ENCODE measurements around the gene NBEAL1.
"Not testable (repeated sequence)": the region's sequence is repeated elsewhere in the genome, so short reads cannot be mapped to it uniquely, and the experiment has no call there.

Gene NBEAL1

DNA sequence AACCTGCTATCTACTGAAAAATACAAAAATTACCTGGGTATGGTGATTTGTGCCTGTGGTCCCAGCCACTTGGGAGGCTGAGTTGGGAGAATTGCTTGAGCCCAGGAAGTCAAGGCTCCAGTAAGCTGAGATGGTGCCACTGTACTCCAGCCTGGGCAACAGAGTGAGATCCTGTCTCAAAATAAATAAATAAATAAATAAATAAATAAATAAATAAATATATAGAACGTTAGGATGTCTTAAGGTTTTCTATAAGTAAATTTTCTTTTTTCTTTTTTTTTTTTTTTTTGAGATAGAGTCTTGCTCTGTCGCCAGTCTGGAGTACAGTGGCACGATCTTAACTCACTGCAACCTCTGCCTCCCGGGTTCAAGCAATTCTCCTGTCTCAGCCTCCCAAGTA is 95.8 kb downstream of the NBEAL1 start:
- DNase-seq = not testable (repeated sequence)

DNA sequence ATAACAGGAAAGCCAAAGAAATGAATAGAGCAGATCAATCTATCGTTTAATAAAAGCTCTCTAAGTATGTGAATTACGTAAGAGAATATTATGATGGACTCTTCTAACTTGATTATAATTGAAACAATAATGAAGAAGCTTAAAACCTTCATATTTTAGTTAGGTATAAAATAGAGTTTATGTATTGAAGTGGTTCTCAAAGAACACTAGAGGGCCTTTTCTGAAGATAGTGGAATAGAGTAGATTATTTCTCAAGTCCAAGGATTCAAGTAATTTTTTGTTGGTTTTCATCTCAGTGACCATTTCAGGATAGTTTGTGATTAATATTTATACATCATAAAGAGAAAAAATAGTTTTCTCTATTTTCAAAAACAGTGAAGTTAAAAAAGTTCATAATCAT is 97.7 kb downstream of the NBEAL1 start:
- no peak for DNase-seq

DNA sequence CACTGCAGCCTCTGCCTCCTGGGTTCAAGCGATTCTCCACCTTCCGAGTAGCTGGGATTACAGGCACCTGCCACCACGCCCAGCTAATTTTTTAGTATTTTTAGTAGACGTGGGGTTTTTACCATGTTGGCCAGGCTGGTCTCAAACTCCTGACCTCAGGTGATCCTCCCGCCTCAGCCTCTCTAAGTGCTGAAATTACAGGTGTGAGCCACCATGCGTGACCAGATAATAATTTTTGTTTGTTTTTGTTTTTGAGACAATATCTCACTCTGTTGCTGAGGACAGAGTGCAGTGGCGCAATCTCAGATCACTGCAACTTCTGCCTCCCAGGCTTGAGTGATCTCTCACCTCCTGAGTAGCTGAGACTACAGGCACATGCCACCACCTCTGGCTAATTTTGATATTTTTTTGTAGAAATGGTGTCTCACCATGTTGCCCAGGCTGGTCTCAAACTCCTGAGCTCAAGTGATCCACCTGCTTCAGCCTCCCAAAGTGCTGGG is 100.6 kb downstream of the NBEAL1 start:
- DNase-seq = not testable (repeated sequence)

DNA sequence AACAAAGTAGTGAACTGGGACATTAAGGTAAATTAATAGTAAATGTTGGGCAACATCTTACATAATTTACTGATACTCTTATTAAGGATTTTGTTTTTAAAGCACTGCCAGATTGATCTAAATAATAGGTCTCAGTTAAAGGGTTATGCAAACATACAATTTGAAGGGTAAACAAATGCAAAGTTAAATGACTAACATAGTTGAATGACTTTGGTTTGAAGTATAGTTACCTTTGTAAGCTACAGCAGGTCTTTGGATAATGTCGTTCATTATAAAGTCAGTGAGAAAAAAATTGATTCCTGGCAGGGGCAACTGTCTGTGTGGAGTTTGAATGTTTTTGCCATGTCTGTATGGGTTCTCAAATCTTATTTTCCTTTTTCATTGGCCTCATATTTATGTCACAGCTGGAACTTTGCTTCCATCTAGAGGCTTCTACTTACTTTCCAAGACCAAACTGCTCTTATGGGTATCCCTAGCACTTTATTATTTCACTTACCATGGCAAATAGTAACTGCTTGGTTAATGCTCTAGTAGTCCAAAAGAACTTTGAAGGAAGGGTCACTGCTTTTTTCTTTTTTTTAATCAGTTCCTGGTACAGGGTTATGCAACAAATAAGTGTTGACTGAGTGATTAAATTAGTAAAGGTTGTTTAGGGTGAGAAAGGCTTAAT is 107.8 kb downstream of the NBEAL1 start:
- DNase-seq = no peak

DNA sequence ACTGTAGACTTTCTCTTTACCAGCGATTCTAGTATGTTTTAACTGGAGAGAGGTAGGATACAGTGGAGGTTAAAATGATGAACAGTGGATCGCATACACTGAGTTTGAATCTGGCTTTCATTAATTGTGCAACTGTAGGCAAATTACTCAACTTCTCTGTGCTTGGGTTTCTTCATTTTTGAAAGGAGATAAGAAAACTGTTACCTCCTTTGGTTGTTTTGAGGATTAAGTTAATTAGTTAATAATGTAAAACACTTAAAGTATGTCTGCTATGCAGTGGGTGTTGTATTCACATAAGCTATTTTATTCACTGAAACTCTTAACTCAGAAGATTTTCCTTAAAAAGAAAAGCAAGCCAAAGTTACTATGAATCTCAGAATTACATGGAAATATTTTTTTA is 112.3 kb downstream of the NBEAL1 start:
- DNase-seq = no peak

DNA sequence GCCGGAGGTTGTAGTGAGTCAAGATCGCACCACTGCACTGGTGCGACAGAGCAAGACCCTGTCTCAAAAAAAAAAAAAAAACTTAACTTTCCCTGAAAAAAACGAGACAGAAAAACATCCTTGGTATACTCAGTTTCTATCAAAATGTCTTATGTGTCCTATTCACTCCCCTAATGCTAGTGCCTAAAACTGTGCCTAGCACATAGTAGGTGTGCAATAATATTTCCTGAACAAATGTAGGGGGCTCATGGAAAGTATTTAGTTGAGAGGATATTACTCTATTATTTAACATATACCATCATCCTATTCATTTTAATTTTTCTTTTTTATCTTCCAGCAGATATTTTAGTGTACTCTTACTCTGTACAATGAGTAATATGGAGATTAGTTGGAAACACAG is 120.4 kb downstream of the NBEAL1 start:
- no peak for DNase-seq

DNA sequence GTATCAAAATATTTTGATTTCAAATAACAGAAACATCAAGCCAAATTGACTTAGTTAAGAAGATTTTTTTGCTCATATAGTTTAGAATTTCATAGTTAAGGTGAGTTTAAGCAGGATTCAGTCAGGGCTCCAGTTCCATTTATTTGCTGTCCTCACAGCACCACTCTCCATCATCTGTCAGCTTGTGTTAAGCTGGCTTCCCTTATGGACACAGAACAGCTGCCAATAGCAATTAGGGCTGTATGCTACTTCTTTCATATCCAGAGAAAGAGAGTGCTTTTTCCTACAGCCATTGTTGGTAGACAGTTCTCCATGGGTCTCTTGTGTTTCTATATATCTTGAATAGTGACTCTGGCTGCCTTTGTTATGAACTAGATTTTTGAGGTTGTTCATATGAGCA is 128.7 kb downstream of the NBEAL1 start:
- DNase-seq = no peak

DNA sequence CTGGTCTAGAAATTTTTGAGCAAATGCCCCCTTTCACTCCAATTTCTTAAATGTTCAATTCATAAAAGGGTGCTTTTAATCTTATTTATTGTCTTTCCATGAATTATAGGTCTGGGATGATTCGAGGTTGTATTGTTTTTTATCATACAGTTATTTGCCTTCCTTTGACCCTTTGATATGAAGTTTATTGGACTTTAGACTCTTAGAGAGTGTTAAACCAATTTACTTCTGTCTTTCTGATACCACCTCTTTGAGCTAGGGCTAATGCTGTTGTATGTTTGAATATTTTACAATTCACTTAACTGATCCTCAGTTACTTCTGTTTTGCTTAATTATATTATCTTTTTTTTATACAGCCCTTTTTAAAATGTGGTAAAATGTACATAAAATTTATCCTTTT is 134.5 kb downstream of the NBEAL1 start:
- DNase-seq = no peak

DNA sequence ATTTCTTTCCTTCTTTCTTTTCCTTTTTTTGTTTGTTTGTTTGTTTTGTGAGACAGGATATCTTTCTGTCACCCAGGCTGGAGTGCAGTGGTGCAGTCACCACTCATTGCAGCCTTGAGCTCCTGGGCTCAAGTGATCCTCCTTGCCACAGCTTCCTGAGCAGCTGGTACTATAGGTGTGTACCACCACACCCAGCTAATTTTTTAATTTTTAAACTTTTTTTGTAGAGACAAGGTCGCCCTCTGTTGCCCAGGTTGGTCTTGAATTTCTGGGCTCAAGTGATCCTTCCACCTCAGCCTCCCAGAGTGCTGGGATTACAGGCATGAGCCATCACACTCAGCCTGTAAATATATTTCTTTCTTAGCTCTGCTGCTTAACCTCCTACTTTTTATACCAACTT is 140.7 kb downstream of the NBEAL1 start:
- no peak for DNase-seq

DNA sequence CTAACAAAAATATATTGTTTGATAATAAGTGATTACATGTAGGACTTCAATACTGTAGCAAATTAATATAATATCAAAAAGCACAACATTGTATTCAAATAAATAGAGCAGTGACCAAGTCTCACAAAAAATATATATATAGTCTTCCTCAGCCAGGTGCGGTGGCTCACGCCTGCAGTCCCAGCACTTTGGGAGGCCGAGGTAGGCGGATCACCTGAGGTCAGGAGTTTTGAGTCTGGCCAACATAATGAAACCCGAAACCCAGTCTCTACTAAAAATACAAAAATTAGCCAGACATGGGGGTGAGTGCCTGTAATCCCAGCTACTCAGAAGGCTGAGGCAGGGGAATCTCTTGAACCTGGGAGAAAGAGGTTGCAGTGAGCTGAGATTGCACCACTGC is 148.0 kb downstream of the NBEAL1 start:
- not testable (repeated sequence) for DNase-seq

DNA sequence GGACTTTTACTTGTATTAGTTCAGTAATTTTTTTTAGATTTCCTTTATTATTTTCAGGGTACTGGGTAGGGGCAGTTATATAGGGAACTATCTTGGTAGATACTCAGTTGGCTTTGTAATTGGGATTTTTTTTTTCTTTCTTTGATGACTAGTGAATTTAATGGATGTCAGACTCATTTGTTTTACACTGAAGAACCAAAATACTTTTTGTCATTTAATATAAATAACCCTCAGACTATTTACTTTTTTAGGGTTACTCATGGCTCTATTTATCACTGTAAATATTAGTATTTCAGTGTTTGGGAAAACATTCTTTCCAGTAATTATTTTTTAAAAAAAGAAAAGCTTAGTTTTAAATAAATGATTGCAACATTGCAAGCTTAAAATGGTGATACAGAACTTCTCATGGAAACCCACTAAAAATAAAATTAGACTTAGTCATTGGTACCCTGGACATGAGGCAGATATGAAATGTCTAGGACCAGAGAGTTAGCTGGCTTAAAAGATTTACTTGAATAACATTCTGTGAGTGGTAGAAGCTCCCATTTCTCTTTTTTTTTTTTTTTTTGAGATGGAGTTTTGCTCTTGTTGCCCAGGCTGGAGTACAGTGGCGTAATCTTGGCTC is 149.7 kb downstream of the NBEAL1 start:
- DNase-seq = no peak

DNA sequence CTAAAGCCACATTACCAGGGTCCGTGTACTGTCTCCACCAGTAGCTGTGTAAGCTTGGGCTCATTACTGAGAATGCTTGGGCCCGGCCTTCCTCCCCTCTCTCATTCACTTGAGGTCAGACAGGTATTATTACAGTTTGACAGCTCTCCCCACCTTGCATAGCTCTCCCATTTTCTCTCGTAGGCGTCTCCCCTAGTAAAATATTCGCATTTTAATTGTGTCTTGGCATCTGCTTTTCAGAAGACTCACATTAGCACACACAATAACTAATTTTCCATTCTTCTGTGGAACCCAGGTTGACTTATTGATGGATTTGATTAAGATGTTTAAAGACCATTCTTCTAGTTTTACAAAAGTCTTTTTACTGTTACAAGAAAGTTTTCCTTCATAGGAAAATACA is 153.1 kb downstream of the NBEAL1 start:
- no peak for DNase-seq

DNA sequence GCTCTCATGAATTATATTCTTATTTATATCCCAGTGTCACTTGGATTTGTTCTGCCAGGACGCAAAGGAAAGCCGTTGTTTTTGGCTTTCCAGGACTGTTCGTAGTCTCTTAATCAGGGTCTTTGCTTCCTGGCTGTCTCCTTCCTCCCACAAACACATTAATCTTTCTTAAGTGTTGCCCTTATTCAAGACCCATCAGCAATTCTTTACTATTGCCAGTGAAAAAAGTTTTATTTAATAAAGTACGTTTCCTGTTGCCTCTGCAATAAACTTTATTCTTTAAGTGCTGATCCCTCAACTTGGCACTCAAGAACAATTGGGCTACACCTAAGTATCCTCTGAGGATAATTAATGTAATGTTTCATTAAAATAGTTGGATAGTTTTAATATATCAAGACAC is 155.8 kb downstream of the NBEAL1 start:
- no peak for DNase-seq

DNA sequence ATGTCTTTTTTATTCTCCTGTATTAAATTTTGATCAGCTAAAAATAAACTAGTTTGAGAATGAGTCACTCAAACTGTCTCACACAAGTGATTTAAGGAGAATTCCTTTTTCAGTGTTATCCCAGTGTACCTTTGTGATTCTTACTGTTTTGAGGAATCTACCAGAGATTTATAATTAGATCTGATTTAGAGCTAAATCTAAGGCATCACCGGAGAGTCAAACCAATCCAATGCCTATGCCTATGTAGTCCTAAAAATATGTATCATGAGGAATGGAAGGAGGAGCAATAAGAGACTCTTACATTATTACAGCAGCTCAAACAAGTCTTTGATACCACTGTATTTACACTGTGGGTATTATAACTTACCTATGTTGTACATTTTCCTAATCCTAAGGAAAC is 160.7 kb downstream of the NBEAL1 start:
- no peak for DNase-seq

DNA sequence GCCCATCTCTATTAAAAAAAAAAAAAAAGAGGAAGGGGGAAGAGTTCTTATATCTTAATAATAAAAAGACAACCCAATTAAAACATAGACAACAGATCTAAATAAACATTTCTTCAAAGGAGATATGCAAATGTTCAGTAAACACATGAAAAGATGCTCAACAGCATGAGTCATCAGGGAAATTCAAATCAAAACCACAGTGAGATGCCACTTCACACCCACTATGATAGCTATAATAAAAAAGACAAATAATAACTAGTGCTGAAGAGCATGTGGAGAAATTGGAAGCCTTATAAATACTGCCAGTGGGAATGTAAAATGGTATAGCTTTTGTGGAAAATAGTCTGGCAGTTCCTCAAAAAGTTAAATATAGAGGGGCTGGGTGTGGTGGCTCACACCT is 162.7 kb downstream of the NBEAL1 start:
- DNase-seq = no peak

DNA sequence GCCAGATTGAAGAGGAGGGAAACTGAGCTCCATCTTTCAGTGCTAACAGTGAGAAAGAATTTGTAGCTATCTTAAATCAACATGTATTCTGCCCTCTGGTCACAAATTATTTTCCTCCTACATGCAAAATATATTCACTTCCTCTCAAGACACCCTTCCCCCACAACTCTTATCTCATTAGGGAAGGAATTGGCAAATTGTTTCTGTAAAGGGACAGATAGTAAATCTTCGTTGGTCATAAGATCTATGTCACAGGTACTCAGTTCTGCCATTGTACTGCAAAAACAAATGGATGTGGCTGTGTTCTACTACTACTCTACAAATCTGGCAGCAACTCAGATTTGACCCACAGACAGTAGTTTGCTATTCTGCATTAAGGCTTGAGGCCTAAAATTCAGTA is 171.2 kb downstream of the NBEAL1 start:
- DNase-seq = no peak

DNA sequence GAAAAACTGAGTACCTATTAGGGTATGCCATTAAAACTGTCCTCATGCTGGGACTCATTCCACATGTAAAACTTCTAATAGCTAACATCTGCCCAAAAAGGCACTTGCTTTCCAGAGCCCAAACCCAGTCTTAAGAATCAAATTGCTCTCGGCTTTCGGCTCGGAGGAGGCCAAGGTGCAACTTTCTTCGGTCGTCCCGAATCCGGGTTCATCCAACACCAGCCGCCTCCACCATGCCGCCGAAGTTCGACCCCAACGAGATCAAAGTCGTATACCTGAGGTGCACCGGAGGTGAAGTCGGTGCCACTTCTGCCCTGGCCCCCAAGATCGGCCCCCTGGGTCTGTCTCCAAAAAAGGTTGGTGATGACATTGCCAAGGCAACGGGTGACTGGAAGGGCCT is 175.9 kb downstream of the NBEAL1 start:
- DNase-seq = not testable (repeated sequence)

DNA sequence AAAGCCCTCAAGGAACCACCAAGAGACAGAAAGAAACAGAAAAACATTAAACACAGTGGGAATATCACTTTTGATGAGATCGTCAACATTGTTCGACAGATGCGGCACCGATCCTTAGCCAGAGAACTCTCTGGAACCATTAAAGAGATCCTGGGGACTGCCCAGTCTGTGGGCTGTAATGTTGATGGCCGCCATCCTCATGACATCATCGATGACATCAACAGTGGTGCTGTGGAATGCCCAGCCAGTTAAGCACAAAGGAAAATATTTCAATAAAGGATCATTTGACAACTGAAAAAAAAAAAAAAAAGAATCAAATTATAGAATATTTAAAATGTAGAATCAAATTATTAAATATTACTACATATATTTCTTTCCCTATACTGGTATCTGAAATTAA is 176.4 kb downstream of the NBEAL1 start:
- DNase-seq = not testable (repeated sequence)

DNA sequence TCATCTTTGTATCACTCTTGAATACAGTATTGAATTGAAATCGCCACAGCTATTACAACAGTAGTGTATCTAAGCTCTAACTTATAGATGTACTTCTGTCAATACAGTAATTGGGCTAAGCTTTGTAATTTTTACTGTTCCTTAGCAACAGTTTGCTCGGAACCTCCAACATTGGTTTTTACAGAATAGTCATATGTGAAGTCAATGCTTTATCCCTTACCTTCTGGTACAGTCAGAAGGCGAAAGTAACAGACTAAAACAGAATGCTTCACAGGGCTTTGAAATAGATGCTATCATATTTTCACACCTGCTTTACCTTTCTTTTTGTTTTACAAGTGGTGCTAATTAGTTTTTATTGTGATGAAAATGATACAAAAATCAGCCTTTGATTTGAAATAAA is 177.3 kb downstream of the NBEAL1 start:
- no peak for DNase-seq

DNA sequence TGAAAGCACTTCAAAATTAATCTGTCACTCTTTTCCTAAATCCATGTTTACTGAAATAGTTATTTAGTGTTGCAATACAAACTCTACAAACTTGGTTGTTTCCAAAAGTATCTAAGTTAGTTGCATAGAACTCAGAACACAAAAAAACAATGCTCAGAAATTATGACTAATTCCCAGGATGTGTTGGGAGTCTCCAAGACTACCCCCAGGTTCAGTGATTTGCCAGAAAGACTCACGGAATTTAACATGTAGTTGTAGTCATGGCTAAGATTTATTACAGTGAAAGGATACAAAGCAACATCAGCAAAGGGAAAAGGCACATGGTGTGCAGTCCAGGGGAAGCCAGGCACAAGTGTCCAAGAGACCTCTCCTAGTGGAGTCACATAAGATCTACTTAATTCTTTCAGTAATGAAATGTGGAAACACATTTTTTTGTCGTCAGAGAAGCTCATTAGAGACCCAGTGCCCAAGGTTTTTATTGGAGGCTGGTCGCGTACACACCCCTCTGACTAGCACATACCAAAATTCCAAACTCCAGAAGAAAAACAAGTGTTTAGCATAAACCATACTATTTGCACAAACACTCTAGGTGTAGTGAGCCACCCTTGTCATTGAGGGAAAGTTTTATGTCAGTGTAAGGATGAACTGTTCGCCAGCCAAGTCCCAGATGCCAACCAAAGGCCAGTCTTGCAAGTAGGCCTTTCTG is 180.8 kb downstream of the NBEAL1 start:
- no peak for DNase-seq

DNA sequence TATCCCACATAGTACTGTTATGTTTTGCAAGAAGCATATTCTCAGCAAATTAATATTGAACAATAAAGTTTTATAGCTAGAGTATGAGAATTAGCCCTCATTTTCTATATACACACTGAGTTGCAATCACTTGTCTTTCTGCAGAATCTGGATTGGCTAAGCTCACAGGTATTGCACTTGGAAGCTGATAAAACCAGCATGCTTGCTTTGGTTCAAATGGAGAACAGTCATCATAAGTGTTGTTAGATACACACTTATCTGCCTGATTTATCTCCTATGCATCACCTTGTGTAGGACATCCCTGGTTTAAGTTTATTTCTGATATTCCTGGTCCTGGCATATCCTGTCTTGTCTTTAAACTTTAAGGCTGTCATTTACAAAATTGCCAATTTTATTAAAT is 186.2 kb downstream of the NBEAL1 start:
- no peak for DNase-seq

DNA sequence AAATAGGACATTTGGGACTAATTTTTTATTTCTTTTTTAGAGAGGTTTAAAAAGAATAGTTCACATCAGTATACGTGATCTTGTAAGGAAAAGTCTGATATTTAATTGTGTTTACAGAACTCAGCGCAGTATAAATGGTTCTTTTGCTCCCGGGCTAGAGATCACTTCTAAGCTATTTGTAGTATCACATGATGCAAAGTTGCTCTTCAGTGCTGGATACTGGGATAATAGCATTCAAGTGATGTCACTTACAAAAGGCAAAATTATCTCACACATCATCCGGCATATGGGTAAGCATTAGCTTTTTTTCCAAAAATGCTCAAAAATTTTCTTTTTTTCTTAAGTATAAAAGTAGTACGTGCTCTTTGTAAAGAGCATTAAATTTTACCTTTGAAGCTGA is 186.8 kb downstream of the NBEAL1 start:
- DNase-seq = no peak

DNA sequence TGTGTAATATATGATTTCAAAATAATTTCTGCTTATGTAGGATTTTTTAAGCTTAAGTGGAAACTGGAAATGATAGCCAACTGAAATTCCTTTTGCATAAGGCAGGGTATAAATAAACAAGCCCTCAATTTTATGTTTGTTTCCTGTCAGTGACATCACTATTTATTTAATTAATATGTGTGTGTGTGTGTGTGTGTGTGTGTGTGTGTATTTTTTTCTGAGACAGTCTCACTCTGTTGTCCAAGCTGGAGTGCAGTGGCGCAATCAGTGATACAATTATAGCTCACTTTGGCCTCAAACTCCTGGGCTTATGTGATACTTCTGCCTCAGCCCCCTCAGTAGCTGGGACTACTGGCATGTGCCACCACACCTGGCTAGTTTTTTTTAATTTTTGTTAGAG is 194.9 kb downstream of the NBEAL1 start:
- DNase-seq = no peak

All from anterior cingulate cortex (tissue), 58 donors.